A673 (cell line): Measurements from ENCODE around the gene SPEM3.

Experiments used
- CTCF ChIP-seq: fragments of 300-800, 200-600 bp; sonication (generic); conservative IDR thresholded peaks from 2 replicates; pipeline ENCODE4 v1.5.1; 2017; ENCODE audit warnings: low read depth, mild to moderate bottlenecking, antibody characterized with exemption, low read length, moderate library complexity, mixed read lengths
- EZH2 ChIP-seq: fragments of 200-600 bp; sonication (generic); IDR thresholded peaks from 2 replicates; pipeline ENCODE4 v1.6.1; 2017; ENCODE audit warnings: borderline replicate concordance, low read depth, mild to moderate bottlenecking, mixed read lengths, antibody characterized with exemption, low read length; ENCODE audit not compliant: poor library complexity, severe bottlenecking

GRCh38 chr17:7471729-7472128 is 43.1 kb downstream of the SPEM3 start:
- no peak for TF ChIP-seq EZH2
- no peak for TF ChIP-seq CTCF
